COR-L47 (cell line): ENCODE measurements around the gene ATXN2L.
A peak's percentile ranks its signal among the peaks of the same experiment; 100 is the strongest.
"Not testable (repeated sequence)": the region's sequence is repeated elsewhere in the genome, so short reads cannot be mapped to it uniquely, and the experiment has no call there.

ENCODE experiments used
- DNase-seq: peaks from one replicate; lab custom pipeline; 2025; lab: John Stamatoyannopoulos, UW

Gene ATXN2L

DNA sequence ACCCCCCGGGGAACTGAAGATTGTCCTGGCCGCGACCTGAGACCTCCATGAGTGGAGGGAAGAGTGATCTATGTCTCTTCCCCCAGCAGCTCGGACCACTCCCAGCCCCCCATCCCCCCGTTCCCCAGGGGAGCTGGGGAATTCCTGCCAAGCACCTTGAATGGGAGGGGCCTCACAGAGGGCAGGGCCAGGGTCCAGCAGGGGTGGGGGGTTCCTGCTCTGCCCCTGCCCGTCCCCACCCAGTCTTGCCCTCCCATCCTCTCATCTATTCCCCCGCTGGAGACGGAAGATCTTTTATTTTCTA lies 13.9 kb downstream of the ATXN2L start:
- DNase-seq = no peak

GRCh38 chr16:28837672-28838557 lies 15.1 kb downstream of the ATXN2L start:
- DNase-seq = no peak

- no peak for DNase-seq
Measured at GRCh38 chr16:28838558-28838918, 15.7 kb downstream of the ATXN2L start.

GRCh38 chr16:28839004-28839639 lies 16.3 kb downstream of the ATXN2L start:
- no peak for DNase-seq

DNA sequence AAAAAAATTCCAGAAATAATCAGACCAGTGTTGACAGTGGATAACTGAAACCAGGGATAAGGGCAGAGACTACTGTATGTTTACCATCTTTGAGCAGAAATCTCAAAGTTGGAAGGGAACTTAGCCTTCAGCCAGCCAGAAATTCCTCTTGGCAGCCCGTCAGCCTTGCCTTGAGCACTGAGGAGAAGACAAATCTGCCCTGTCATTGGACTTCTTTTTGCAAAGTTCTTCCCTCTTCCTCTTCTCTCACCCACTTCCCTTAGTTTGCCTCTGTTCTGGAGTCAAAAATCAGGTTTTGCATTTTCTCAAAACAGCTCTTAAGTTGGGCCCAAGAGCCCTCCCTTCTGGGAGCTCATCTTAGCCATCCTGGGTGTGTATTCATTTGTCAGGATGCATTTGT lies 17.1 kb downstream of the ATXN2L start:
- no peak for DNase-seq

DNA sequence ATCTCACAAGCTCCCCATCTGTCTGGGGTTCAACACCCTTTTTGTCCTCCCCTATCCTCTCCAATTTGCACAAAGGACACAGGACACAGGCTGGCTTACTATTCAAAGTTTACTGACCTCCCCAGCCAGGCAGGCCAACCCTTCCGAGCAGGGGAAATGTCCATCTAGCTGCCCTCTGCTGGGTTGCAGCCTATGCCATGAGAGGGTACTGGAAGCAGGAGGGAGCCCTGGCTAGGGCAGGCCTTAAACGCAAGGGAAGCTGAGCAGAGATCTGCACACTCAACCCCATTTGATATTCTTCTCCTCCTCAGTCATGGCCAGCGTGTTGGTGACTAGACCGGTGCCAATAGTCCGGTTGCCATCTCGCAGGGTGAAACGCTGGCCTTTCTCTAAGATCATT lies 19.9 kb downstream of the ATXN2L start:
- DNase-seq = no peak

DNA sequence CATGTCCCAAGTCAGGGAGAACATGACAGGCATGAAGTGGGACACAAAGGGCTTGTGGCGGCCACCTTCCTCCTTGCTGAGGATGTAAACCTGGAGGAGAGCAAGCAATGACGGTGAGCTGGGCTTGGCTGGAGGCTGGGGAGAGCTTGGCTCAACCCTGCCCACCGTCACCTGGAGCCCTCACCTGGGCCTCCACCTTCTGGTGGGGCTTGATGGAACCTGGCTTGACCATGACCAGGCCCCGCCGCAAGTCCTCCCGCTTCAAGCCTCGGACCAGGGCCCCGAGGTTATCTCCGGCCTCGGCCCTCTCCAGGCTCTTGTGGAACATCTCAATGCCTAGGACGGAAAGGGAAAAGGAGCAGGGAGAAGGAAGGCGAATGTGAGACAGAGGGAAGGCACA lies 21.0 kb downstream of the ATXN2L start:
- DNase-seq = no peak

DNA sequence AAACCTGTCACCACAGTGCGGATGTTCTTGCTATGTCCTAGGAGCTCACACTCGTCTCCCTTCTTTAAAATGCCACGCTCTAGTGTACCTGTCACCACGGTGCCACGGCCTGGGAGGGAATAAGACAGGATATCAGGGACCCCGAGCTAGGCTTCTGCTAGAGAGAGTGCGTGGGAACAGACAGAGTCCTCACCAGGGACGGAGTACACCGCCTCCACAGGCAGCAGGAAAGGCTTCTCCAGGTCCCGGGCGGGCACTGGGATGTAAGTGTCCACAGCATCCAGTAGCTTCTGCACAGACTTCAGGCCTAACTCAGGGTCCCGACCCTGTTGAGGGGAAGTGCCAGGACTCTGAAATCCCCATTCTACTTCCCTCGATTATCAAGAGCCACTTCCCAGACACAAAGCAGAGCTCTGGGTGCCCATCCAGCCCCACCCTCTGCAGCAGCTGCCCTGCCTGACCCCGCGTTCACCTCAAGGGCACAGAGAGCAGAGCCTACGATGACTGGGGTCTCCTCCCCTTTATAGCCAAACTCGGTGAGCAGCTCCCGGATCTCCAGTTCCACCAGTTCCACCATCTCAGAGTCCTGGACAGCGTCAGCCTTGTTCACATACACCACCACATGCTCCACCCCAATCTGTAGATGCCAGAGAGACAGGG lies 21.6 kb downstream of the ATXN2L start:
- DNase-seq = no peak

GRCh38 chr16:28845293-28845692 lies 22.5 kb downstream of the ATXN2L start:
- DNase-seq = no peak

DNA sequence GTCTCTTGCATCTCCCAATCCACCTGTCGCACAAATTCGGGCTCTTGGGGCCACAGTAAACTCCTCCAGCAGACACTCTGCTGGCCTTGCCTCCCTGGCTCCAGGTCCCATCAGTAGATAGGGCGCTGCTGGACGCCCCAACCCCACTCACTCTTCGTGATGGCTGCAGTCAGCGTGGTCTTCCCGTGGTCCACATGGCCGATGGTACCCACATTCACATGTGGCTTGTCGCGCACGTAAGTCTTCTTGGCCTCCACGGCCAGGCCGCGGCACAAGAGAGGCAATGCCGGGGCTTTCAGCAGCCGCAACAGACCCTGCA lies 22.9 kb downstream of the ATXN2L start:
- DNase-seq = no peak

DNA sequence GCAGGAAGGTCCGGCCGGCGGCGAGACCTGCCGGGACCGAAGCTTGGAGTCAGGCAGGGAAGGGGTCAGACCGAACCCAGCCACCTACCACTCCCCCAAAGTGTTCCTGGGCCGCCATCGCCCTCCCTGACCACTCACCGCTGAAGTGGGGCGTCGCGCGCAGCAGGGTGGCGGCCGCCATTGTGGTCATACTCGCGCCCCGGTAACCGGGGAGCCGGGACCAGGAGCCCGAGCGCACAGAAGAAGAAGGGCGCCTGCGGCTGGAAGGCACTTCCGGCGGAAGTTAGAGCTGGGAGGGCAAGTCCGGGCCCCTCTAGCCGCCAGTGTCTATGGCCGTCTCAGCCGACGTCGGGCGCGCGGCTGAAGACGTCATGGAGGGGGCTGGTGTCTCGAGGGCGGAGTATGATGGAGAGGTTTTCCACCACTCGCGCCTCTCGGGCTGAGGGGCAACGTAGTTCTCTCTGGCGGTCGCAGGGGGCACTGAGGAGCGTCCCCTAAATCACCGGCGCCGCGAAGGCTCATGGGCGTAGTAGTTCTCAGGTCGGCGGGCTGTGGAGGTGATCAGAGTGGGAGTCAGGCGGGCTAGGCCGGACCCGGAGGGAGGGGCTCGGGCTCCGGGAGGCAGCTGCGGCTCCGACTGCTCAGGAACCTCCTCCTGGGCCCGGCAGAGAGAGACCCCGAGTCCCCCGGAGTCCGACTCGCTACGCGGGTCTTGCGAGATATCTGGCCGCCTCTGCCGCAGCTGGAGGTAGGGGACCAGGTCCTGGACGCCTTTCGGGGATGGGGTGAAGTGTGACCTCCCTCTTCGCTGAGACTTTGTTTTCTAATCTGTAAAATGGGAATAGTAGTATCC lies 23.5 kb downstream of the ATXN2L start, which contains the start of gene TUFM:
Gene TUFM (minus strand): TSS at position 269 of the 853 bp plus-strand sequence. CDS start 79 bp downstream, at position 190.
- DNase-seq = peak; percentile 99

DNA sequence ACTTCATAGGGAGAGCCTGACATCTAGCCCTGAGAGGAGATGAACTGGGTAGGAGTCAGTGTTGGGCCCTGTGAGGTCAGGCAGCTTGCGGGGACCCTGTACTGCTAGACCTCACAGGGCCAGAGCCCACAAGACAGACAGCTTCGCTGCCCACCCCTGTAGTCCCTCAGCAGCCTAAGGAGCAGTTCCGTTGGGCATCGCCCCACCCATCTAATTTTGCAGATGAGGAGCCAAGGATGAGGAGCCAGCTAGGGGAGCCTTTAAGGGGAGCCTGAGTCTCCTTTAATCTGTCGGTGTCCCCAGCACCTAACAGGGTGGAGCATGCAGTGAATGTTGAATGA lies 24.1 kb downstream of the ATXN2L start:
- DNase-seq = no peak

- no peak for DNase-seq
Measured at GRCh38 chr16:28858421-28858820, 35.6 kb downstream of the ATXN2L start.

DNA sequence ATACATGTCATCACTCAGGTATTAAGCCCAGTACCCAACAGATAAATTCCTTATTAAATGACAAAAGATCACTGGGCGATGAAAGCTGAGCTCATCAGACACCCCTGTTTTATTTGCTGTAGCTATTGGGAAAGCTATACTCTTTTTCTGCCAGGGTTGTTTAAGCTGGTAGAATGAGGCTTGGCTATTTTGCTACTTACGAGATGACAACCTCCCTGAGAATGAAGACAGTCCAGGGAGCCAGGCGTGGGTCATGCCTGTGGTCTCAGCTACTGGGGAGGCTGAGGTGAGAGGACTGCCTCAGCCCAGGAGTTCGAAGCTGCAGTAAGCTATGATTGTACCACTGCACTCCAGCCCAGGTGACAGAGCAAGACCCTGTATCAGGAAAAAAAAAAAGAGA lies 36.5 kb downstream of the ATXN2L start:
- DNase-seq = no peak

GRCh38 chr16:28863929-28864793 lies 41.4 kb downstream of the ATXN2L start:
- no peak for DNase-seq

- no peak for DNase-seq
Measured at GRCh38 chr16:28865001-28865688, 42.3 kb downstream of the ATXN2L start.

- DNase-seq = no peak
Measured at GRCh38 chr16:28865722-28866453, 43.1 kb downstream of the ATXN2L start.

GRCh38 chr16:28866454-28866804 lies 43.6 kb downstream of the ATXN2L start:
- no peak for DNase-seq

- DNase-seq = no peak
Measured at GRCh38 chr16:28867241-28867640, 44.4 kb downstream of the ATXN2L start.

DNA sequence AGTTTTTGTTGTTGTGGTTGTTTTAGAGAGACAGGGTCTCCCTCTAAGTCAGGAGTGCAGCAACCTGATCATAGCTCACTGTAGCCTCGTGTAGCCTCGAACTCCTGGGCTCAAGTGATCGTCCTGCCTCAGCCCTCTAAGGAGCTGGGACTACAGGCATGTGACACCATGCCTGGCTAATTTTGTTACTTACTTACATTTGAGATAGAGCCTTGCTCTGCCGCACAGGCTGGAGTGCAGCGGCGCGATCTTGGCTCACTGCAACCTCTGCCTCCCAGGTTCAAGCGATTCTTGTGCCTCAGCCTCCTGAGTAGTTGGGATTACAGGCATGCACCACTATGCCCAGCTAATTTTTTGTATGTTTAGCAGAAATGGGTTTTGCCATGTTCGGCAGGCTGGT lies 44.8 kb downstream of the ATXN2L start:
- not testable (repeated sequence) for DNase-seq
